ENCODE data around the gene FARP2. TPM values are rescaled to one million over a fixed set of nuclear protein-coding genes. Genes with fewer than 3 reads are reported as not detected.

FARP2 gene
- total and polyA plus RNA-seq, 2 of the 13 experiments (the other 11 are each of a cell fraction or from before 2014, with no cell fraction given), result 28.0 to 45.4 TPM

- TF ChIP-seq, protein P1, sequence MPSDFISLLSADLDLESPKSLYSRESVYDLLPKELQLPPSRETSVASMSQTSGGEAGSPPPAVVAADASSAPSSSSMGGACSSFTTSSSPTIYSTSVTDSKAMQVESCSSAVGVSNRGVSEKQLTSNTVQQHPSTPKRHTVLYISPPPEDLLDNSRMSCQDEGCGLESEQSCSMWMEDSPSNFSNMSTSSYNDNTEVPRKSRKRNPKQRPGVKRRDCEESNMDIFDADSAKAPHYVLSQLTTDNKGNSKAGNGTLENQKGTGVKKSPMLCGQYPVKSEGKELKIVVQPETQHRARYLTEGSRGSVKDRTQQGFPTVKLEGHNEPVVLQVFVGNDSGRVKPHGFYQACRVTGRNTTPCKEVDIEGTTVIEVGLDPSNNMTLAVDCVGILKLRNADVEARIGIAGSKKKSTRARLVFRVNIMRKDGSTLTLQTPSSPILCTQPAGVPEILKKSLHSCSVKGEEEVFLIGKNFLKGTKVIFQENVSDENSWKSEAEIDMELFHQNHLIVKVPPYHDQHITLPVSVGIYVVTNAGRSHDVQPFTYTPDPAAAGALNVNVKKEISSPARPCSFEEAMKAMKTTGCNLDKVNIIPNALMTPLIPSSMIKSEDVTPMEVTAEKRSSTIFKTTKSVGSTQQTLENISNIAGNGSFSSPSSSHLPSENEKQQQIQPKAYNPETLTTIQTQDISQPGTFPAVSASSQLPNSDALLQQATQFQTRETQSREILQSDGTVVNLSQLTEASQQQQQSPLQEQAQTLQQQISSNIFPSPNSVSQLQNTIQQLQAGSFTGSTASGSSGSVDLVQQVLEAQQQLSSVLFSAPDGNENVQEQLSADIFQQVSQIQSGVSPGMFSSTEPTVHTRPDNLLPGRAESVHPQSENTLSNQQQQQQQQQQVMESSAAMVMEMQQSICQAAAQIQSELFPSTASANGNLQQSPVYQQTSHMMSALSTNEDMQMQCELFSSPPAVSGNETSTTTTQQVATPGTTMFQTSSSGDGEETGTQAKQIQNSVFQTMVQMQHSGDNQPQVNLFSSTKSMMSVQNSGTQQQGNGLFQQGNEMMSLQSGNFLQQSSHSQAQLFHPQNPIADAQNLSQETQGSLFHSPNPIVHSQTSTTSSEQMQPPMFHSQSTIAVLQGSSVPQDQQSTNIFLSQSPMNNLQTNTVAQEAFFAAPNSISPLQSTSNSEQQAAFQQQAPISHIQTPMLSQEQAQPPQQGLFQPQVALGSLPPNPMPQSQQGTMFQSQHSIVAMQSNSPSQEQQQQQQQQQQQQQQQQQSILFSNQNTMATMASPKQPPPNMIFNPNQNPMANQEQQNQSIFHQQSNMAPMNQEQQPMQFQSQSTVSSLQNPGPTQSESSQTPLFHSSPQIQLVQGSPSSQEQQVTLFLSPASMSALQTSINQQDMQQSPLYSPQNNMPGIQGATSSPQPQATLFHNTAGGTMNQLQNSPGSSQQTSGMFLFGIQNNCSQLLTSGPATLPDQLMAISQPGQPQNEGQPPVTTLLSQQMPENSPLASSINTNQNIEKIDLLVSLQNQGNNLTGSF (CRISPR knock-in tag; IDR thresholded peaks at IDR 0.05), result no peak
- TF ChIP-seq ZNF766 (CRISPR knock-in tag; IDR thresholded peaks at IDR 0.05; ENCODE audit: borderline replicate concordance) (no peak), CENPX (CRISPR knock-in tag; IDR thresholded peaks at IDR 0.05) (no peak), ZSCAN29 (CRISPR knock-in tag; conservative IDR thresholded peaks at IDR 0.05) (0 out of 2 replicates have a peak, but pooled peaks have one; percentile 29), FOXA3 (CRISPR knock-in tag; IDR thresholded peaks at IDR 0.05) (peak; percentile 9; the same call in 1 of the 2 replicates), ZNF33A (CRISPR knock-in tag; IDR thresholded peaks at IDR 0.05; ENCODE audit: borderline replicate concordance) (no peak), ZNF224 (CRISPR knock-in tag; IDR thresholded peaks at IDR 0.05) (no peak), ZNF263 (CRISPR knock-in tag; IDR thresholded peaks at IDR 0.05) (no peak), MYC (CRISPR knock-in tag; IDR thresholded peaks at IDR 0.05; ENCODE audit: borderline replicate concordance) (no peak), MYNN (CRISPR knock-in tag; IDR thresholded peaks at IDR 0.05; ENCODE audit: low read depth) (no peak), NR1H2 (CRISPR knock-in tag; IDR thresholded peaks at IDR 0.05; ENCODE audit: borderline replicate concordance, low read depth) (no peak), PITX1 (CRISPR knock-in tag; IDR thresholded peaks at IDR 0.05) (0 out of 2 replicates have a peak, but pooled peaks have one; percentile 52), NFIC (IDR thresholded peaks at IDR 0.05; ENCODE audit: low read length) (no peak), BRF2 (CRISPR knock-in tag; IDR thresholded peaks at IDR 0.05) (0 out of 2 replicates have a peak, but pooled peaks have one; percentile 9)
- TF ChIP-seq, protein P2, sequence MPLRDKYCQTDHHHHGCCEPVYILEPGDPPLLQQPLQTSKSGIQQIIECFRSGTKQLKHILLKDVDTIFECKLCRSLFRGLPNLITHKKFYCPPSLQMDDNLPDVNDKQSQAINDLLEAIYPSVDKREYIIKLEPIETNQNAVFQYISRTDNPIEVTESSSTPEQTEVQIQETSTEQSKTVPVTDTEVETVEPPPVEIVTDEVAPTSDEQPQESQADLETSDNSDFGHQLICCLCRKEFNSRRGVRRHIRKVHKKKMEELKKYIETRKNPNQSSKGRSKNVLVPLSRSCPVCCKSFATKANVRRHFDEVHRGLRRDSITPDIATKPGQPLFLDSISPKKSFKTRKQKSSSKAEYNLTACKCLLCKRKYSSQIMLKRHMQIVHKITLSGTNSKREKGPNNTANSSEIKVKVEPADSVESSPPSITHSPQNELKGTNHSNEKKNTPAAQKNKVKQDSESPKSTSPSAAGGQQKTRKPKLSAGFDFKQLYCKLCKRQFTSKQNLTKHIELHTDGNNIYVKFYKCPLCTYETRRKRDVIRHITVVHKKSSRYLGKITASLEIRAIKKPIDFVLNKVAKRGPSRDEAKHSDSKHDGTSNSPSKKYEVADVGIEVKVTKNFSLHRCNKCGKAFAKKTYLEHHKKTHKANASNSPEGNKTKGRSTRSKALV (CRISPR knock-in tag; IDR thresholded peaks at IDR 0.05), result no peak
Observed at GRCh38 chr2:241479026-241479898, 123.2 kb downstream of the FARP2 start (continued).

All from HepG2 (cell line).